Measurements from ENCODE around the gene METTL13.

The METTL13 gene

DNA sequence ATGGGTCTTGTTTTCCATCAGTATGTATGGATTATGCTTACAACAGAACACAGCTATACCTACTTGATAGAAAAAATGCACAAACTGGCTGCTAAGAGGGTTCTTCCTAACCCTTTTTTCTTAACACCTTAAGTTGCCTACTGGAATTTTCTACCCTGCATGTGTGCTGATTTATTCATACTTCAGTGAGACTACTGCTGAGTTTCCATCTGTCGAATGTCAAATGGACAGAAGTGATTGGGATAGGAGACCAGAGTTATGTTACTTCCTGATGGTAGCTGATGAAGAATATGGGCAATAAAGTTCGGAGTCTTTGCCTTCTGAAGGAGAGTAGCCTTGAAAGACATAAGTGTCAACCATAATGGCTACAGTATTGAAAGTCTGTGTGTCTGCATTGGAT lies 53.4 kb downstream of the METTL13 start:
- Histone ChIP-seq H3K9ac (ENCODE audit: low read length) (no peak overlapping the region), H3K9me3 (ENCODE audit: low read length) (no peaks in the 10 kb centered on the region), H3K4me3 (ENCODE audit: low read depth in 1 of 2, low read length in 2 of 2) (no peak overlapping the region), H3K36me3 (ENCODE audit: insufficient read depth, low read length) (no peaks in the 10 kb centered on the region), H3K4me1 (ENCODE audit: insufficient read depth, low read length) (no peaks in the 10 kb centered on the region), H3K27ac (ENCODE audit: low read depth, low read length) (no peak overlapping the region), H3K27me3 (ENCODE audit: control insufficient read depth in 1 of 2, insufficient read depth in 2 of 2, low read length in 2 of 2) (no peaks in the 10 kb centered on the region)

- Histone ChIP-seq H3K4me3 (ENCODE audit: low read depth in 1 of 2, low read length in 2 of 2) (no peak overlapping the region), H3K9me3 (ENCODE audit: low read length) (no peaks in the 10 kb centered on the region), H3K4me1 (ENCODE audit: insufficient read depth, low read length) (no peaks in the 10 kb centered on the region), H3K27me3 (ENCODE audit: control insufficient read depth in 1 of 2, insufficient read depth in 2 of 2, low read length in 2 of 2) (no peaks in the 10 kb centered on the region), H3K36me3 (ENCODE audit: insufficient read depth, low read length) (no peaks in the 10 kb centered on the region), H3K9ac (ENCODE audit: low read length) (no peak overlapping the region), H3K27ac (ENCODE audit: low read depth, low read length) (no peak overlapping the region)
These were observed 54.4 kb downstream of the METTL13 start for GRCh38 chr1:171835891-171836290.

DNA sequence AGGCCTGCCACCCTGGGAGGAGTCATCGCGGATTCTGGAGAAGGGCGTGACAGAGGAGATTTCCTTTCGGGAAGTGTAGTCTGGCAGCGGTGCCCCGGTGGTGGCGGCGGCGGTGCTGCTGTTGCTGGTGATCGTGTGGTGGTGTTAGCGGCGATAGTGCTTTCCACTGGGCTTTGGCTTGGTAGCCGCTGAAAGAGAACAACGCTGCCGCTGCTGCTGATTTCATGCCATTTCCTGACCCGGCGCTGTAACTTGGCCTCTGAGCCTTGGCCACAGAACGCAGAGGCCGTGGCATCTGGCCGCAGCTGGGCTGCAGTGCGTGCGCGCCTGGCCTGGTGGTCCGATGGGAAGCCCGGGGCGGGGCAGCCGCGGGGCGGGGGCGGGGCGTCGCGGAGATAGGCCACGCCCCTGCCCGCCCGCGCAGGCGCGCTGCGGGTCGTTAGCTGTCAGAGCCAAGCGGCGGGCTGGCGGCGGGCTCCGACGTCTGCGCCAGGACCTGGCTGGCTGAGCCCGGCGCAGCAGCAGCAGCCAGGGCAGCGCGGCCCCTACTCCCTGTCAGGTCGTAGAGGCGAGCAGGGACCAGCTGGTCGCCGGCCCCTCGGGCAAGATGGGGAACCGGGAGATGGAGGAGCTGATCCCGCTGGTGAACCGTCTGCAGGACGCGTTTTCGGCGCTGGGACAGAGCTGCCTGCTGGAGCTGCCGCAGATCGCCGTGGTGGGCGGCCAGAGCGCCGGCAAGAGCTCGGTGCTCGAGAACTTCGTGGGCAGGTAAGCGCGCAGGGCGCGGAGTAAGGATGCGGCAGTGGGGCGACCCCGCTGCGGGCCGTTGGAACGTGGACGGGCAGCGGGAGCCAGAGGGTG lies 59.8 kb downstream of the METTL13 start, which contains the start of gene DNM3:
TSS of gene DNM3 (plus strand) at position 449 of the 861 bp plus-strand sequence. CDS start at position 608, 159 bp downstream.
- peak within 1 kb of the TSS; percentile 56 for H3K27ac ChIP-seq (ENCODE audit: low read depth, low read length)

DNA sequence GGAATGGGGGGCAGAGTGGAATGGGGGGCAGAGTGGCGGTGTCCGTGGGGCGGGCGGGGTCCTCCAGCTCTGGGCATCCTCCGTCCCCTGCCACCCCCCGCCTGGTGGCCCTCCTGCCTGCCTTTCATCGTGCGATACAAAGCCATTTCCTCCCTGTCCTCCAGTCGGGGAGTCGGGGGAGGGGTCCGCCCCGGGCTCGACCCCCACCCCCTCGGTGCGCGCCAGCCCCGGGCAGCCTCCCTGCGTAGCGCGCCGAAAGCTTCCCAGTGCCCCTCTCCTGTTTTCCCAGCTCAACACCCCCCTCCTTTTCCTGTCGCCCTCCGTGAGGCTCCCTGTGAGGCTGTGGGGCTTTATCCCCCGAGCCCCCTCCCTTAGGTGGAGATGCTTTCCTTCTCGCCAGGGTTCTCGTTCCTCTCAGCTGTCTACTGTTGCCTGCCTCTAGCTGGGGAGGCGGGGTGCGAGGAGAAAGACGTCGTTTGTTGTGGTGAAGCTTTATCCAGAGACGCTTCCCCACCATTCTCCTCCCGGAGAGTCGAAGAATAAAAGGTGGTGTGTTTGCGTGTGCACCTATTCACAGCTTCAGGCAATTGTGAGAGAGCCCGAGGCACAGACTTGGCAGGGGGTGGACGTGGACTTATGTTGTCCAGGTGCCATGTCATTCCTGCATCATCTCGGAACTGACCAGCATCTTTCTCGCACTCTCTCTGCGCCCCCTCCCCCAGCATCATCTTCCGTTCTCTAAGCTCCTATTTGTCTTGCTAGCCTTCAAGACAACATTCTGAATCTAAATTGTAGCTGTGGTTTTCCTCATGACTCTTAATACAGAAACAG lies 60.7 kb downstream of the METTL13 start:
- Histone ChIP-seq H3K9ac (ENCODE audit: low read length) (no peak overlapping the region), H3K27ac (ENCODE audit: low read depth, low read length) (peak overlapping the region; percentile 56), H3K4me1 (ENCODE audit: insufficient read depth, low read length) (no peaks in the 10 kb centered on the region), H3K4me3 (ENCODE audit: low read depth in 1 of 2, low read length in 2 of 2) (peak overlapping the region; percentile 61 to 100), H3K36me3 (ENCODE audit: insufficient read depth, low read length) (no peaks in the 10 kb centered on the region), H3K27me3 (ENCODE audit: control insufficient read depth in 1 of 2, insufficient read depth in 2 of 2, low read length in 2 of 2) (no peaks in the 10 kb centered on the region), H3K9me3 (ENCODE audit: low read length) (no peaks in the 10 kb centered on the region)

More for the DNA sequence above, 59.8 kb downstream of the METTL13 start, which contains the start of gene DNM3:
- Histone ChIP-seq H3K4me3 (ENCODE audit: low read depth in 1 of 2, low read length in 2 of 2) (peak within 1 kb of the TSS; percentile 61 to 100), H3K9me3 (ENCODE audit: low read length) (no peaks in the 10 kb centered on the region), H3K36me3 (ENCODE audit: insufficient read depth, low read length) (no peaks in the 10 kb centered on the region), H3K9ac (ENCODE audit: low read length) (no peak within 1 kb of the TSS), H3K27me3 (ENCODE audit: control insufficient read depth in 1 of 2, insufficient read depth in 2 of 2, low read length in 2 of 2) (no peaks in the 10 kb centered on the region), H3K4me1 (ENCODE audit: insufficient read depth, low read length) (no peaks in the 10 kb centered on the region)

- H3K4me3 ChIP-seq (ENCODE audit: low read depth in 1 of 2, low read length in 2 of 2): no peak overlapping the region
- no peaks in the 10 kb centered on the region for H3K4me1 ChIP-seq (ENCODE audit: insufficient read depth, low read length)
- H3K9me3 ChIP-seq (ENCODE audit: low read length): no peaks in the 10 kb centered on the region
- no peak overlapping the region for H3K27ac ChIP-seq (ENCODE audit: low read depth, low read length)
- no peak overlapping the region for H3K9ac ChIP-seq (ENCODE audit: low read length)
- no peaks in the 10 kb centered on the region for H3K27me3 ChIP-seq (ENCODE audit: control insufficient read depth in 1 of 2, insufficient read depth in 2 of 2, low read length in 2 of 2)
- no peaks in the 10 kb centered on the region for H3K36me3 ChIP-seq (ENCODE audit: insufficient read depth, low read length)
These were observed 62.9 kb downstream of the METTL13 start for GRCh38 chr1:171844381-171844780.

DNA sequence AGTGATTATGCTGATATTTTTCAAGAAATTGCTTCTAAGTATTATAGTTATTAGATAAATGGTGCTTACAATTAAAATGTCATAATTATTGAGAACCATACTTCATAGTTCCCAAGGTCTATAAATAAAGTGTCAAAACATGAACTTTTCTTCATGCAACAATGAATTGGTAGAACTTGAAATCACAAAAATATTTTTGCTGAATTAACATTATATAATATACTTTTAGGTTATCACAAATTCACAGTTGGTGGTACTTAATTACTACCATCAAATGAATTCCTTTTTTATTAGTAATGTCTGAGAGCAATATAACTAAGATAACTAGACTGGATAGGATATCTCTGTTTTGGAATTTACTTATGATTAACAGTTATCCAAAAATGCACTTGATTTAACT lies 64.5 kb downstream of the METTL13 start:
- Histone ChIP-seq H3K4me3 (ENCODE audit: low read depth in 1 of 2, low read length in 2 of 2) (no peak overlapping the region), H3K36me3 (ENCODE audit: insufficient read depth, low read length) (no peaks in the 10 kb centered on the region), H3K9me3 (ENCODE audit: low read length) (no peaks in the 10 kb centered on the region), H3K4me1 (ENCODE audit: insufficient read depth, low read length) (no peaks in the 10 kb centered on the region), H3K27ac (ENCODE audit: low read depth, low read length) (no peak overlapping the region), H3K27me3 (ENCODE audit: control insufficient read depth in 1 of 2, insufficient read depth in 2 of 2, low read length in 2 of 2) (no peaks in the 10 kb centered on the region), H3K9ac (ENCODE audit: low read length) (no peak overlapping the region)
